Smooth muscle cell (in vitro differentiated cells): ENCODE results near the gene CNTNAP5. TPM values are rescaled to one million over a fixed set of nuclear protein-coding genes. Genes with fewer than 3 reads are reported as not detected.

ENCODE experiments used
- DNase-seq: peaks from one replicate; lab custom pipeline; 2025; ENCODE audit not compliant: unreplicated experiment; lab: John Stamatoyannopoulos, UW
- H2AFZ ChIP-seq: fragments of 200-600 bp; sonication (generic); 2 replicates; pipeline ENCODE4 v1.6.0; 2016; ENCODE audit warnings: antibody characterized with exemption, low read depth, mild to moderate bottlenecking
- H3F3A ChIP-seq: fragments of 200-600 bp; sonication (generic); 2 replicates; pipeline ENCODE4 v1.6.0; 2017; ENCODE audit warnings: antibody characterized with exemption, low read depth
- H3K27ac ChIP-seq: fragments of 200-600 bp; sonication (generic); 2 replicates; pipeline ENCODE4 v1.5.1; 2016; ENCODE audit warnings: low read depth, mild to moderate bottlenecking
- H3K27me3 ChIP-seq: fragments of 200-600 bp; sonication (generic); 2 replicates; pipeline ENCODE4 v1.6.1; 2016; ENCODE audit warnings: low read depth, mild to moderate bottlenecking
- H3K36me3 ChIP-seq: fragments of 200-600 bp; sonication (generic); 2 replicates; pipeline ENCODE4 v1.5.1; 2016; ENCODE audit warnings: low read depth
- H3K4me1 ChIP-seq: fragments of 200-600 bp; sonication (generic); 2 replicates; pipeline ENCODE4 v1.5.1; 2016; ENCODE audit warnings: low read depth
- H3K4me2 ChIP-seq: fragments of 200-600 bp; sonication (generic); 2 replicates; pipeline ENCODE4 v1.6.0; 2016; ENCODE audit warnings: mild to moderate bottlenecking
- H3K4me3 ChIP-seq: fragments of 200-600 bp; sonication (generic); 2 replicates; pipeline ENCODE4 v1.5.1; 2016; ENCODE audit warnings: mild to moderate bottlenecking
- H3K79me2 ChIP-seq: fragments of 200-600 bp; sonication (generic); 2 replicates; pipeline ENCODE4 v1.6.0; 2016; ENCODE audit warnings: low read depth, mild to moderate bottlenecking
- H3K9ac ChIP-seq: fragments of 200-600 bp; sonication (generic); 2 replicates; pipeline ENCODE4 v1.6.0; 2016; ENCODE audit warnings: low read depth
- H3K9me3 ChIP-seq: fragments of 200-600 bp; sonication (generic); replicated peaks from 2 replicates; pipeline ENCODE4 v1.5.1; 2016; ENCODE audit warnings: low read depth
- H4K20me1 ChIP-seq: fragments of 200-600 bp; sonication (generic); 2 replicates; pipeline ENCODE4 v1.6.0; 2016; ENCODE audit warnings: low read depth
- WGBS: methylation state at CpG from one replicate; pipeline ENCODE4 v1.1.7; 2016; ENCODE audit warnings: low lambda C conversion rate; 5-methylcytosine and 5-hydroxymethylcytosine counted together
- polyA plus RNA-seq: library from polyadenylated mRNA; unstranded; fragments of >200 nt; fragmentation: Nextera tagmentation; extraction: Ambion mirVana; gene quantifications from 2 replicates; pipeline ENCODE4 v1.2.1, GENCODE V29; 2016
- total RNA-seq: library from RNA; depleted of rRNA; stranded (reverse); fragments of >200 nt; gene quantifications from 2 replicates; pipeline ENCODE4 v1.2.3, GENCODE V29; 2014
- TF ChIP-seq, protein P1 (sequence below): fragments of 200-600 bp; sonication (generic); IDR thresholded peaks from 2 replicates; pipeline ENCODE4 v1.5.1; 2017; ENCODE audit warnings: borderline replicate concordance, mild to moderate bottlenecking, antibody characterized with exemption; ENCODE audit not compliant: insufficient read depth, poor library complexity, severe bottlenecking

Gene CNTNAP5
- total and polyA plus RNA-seq, 2 experiments from 2014 or later: not detected

DNA sequence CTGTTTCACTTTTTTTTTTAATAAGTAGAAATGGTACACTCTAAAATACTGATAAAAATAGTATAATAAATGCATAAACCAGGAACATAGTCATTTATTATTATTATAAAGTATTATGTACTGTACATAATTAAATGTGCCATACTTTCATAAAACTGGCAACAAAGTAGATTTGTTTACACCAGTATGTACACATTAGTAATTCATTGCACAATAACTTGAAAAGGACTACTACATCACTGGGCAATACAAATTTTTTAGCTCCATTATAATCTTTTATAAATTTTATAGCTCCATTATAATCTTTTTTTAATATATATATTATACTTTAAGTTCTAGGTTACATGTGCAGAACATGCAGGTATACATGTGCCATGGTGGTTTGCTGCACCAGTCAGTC, 636.5 kb downstream of the CNTNAP5 start:
- Histone ChIP-seq H3K4me2 (no peak overlapping the region), H3K4me3 (no peak overlapping the region), H3K4me1 (no peaks in the 10 kb centered on the region), H3K36me3 (no peaks in the 10 kb centered on the region), H3K9ac (no peak overlapping the region), H3K79me2 (no peaks in the 10 kb centered on the region), H3K27me3 (no peaks in the 10 kb centered on the region), H2AFZ (no peak overlapping the region), H3F3A (no peaks in the 10 kb centered on the region), H3K27ac (no peak overlapping the region), H3K9me3 (no peaks in the 10 kb centered on the region), H4K20me1 (no peaks in the 10 kb centered on the region)
- DNase-seq: no peak
- TF ChIP-seq, protein P1, sequence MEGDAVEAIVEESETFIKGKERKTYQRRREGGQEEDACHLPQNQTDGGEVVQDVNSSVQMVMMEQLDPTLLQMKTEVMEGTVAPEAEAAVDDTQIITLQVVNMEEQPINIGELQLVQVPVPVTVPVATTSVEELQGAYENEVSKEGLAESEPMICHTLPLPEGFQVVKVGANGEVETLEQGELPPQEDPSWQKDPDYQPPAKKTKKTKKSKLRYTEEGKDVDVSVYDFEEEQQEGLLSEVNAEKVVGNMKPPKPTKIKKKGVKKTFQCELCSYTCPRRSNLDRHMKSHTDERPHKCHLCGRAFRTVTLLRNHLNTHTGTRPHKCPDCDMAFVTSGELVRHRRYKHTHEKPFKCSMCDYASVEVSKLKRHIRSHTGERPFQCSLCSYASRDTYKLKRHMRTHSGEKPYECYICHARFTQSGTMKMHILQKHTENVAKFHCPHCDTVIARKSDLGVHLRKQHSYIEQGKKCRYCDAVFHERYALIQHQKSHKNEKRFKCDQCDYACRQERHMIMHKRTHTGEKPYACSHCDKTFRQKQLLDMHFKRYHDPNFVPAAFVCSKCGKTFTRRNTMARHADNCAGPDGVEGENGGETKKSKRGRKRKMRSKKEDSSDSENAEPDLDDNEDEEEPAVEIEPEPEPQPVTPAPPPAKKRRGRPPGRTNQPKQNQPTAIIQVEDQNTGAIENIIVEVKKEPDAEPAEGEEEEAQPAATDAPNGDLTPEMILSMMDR: no peak

DNA sequence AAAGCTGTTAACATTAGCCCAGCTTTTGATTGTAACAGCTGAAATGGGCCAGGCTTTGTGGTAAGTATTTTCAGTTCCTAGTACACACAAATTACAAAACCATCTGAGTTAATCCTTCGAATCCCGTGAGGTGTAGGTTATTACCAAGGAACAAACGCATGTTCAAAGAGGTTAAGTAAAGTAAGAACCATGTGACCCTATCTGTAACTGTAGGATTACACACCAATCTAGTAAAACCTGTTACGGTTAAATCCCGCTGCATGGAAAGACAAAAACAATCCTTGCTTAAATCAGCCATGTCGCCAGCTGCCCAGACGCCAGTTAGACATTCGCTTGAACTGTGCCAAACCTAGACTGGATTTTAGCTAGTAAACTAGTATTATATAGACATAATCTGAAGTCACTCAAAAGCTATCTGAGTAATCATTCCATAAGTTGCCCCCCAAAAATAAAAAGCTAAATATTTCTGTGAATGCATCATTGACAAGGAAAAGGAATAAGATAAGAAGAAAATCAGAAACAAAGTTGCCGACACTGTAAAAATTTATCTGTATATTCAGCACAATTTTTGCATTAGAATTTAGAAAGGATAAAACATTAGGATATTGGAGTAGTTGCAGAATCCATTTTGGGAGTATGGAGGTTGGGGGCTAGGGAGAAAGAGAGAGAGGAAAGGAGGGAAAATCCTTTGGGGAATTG, 638.0 kb downstream of the CNTNAP5 start:
- Histone ChIP-seq H3K4me2 (no peak overlapping the region), H2AFZ (no peak overlapping the region), H3K9me3 (no peaks in the 10 kb centered on the region), H3K4me3 (no peak overlapping the region), H3K36me3 (no peaks in the 10 kb centered on the region), H3K27me3 (no peaks in the 10 kb centered on the region), H3K79me2 (no peaks in the 10 kb centered on the region), H4K20me1 (no peaks in the 10 kb centered on the region), H3K27ac (no peak overlapping the region), H3K9ac (no peak overlapping the region), H3F3A (no peaks in the 10 kb centered on the region), H3K4me1 (no peaks in the 10 kb centered on the region)
- 90% methylated on average over 9 of the region's 9 CpGs for WGBS
- DNase-seq: no peak
- TF ChIP-seq, protein P1: no peak

DNA sequence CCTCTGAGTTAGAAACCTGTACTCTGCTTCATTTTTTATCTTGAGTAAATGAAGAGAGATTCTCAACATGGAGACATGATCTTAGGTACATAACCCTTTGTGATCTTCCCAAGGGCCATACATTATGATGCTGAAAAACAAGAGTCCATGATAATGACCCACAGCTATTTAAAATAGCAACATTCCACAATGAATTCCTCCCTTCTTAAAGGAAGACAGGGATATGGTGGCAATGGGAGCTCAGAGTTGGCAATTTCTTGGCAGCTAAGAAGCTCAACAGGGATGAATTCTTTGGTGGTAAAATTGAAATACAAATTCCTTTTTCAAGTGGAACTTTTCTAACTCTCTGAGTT, 638.5 kb downstream of the CNTNAP5 start:
- H3K4me1 ChIP-seq: no peaks in the 10 kb centered on the region
- H3K27ac ChIP-seq: no peak overlapping the region
- no peaks in the 10 kb centered on the region for H3F3A ChIP-seq
- TF ChIP-seq, protein P1: no peak
- H3K9ac ChIP-seq: no peak overlapping the region
- no peaks in the 10 kb centered on the region for H3K79me2 ChIP-seq
- H3K4me2 ChIP-seq: no peak overlapping the region
- no peaks in the 10 kb centered on the region for H3K9me3 ChIP-seq
- H4K20me1 ChIP-seq: no peaks in the 10 kb centered on the region
- no peaks in the 10 kb centered on the region for H3K27me3 ChIP-seq
- no peak overlapping the region for H2AFZ ChIP-seq
- H3K36me3 ChIP-seq: no peaks in the 10 kb centered on the region
- H3K4me3 ChIP-seq: no peak overlapping the region
- DNase-seq: no peak

DNA sequence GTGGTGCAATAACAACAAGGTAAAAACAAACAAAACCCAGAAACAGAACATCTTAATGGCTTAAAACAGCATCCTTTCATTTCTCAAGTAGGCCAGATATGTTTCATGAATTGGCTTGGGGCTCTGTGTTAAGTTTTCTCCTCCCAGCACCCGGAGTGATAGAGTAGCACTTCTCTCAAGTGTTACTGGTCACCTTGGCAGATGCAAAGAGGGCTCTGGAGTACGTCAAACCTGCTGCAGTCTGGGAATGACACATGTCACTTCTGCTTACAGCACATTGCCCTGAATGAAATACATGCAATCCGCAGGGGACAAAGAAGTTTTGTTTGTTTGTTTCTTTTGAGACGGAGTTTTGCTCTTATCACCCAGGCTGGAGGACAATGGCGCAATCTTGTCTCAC, 639.3 kb downstream of the CNTNAP5 start:
- Histone ChIP-seq H3K27ac (no peak overlapping the region), H3K4me1 (no peaks in the 10 kb centered on the region), H3K79me2 (no peaks in the 10 kb centered on the region), H3K36me3 (no peaks in the 10 kb centered on the region), H4K20me1 (no peaks in the 10 kb centered on the region), H3K4me2 (no peak overlapping the region), H3K4me3 (no peak overlapping the region), H2AFZ (no peak overlapping the region), H3K9me3 (no peaks in the 10 kb centered on the region), H3K27me3 (no peaks in the 10 kb centered on the region), H3F3A (no peaks in the 10 kb centered on the region), H3K9ac (no peak overlapping the region)
- DNase-seq: no peak
- TF ChIP-seq, protein P1: no peak
- 85% methylated on average over 5 of the region's 5 CpGs for WGBS
